ENCODE measurements around the gene PFKM. TPM values are rescaled to one million over a fixed set of nuclear protein-coding genes. Genes with fewer than 3 reads are reported as not detected.

PFKM gene
- 100 to 1,000 TPM in 4 of 7 donors, 10 to 100 TPM in 3; 43.0 to 133 (median 111) TPM for total RNA-seq
- 10 to 100 TPM; 60.8 to 80.9 TPM for polyA plus RNA-seq
- long read RNA-seq, donor 1, transcript PFKM-203 (23 exons, 3,224 nt) = major isoform, 285 of 443 reads
- long read RNA-seq, donor 1, transcript PFKM-206 (22 exons, 3,063 nt) = minor isoform, 5 of 443 reads
- long read RNA-seq, donor 1, partial matches to known transcripts = 61 of 443 reads
- long read RNA-seq, donor 1, other reads (novel, unspliced or antisense) = 88 of 443 reads
- long read RNA-seq, donor 2, transcript PFKM-203 (23 exons, 3,224 nt) = major isoform, 12 of 60 reads
- long read RNA-seq, donor 2, partial matches to known transcripts = 47 of 60 reads
- long read RNA-seq, donor 2, other reads (novel, unspliced or antisense) = 0 of 60 reads
- long read RNA-seq, donor 3, transcript PFKM-206 (22 exons, 3,063 nt) = minor isoform, 5 of 142 reads
- long read RNA-seq, donor 3, transcript PFKM-203 (23 exons, 3,224 nt) = major isoform, 85 of 142 reads
- long read RNA-seq, donor 3, partial matches to known transcripts = 16 of 142 reads
- long read RNA-seq, donor 3, other reads (novel, unspliced or antisense) = 30 of 142 reads

DNA sequence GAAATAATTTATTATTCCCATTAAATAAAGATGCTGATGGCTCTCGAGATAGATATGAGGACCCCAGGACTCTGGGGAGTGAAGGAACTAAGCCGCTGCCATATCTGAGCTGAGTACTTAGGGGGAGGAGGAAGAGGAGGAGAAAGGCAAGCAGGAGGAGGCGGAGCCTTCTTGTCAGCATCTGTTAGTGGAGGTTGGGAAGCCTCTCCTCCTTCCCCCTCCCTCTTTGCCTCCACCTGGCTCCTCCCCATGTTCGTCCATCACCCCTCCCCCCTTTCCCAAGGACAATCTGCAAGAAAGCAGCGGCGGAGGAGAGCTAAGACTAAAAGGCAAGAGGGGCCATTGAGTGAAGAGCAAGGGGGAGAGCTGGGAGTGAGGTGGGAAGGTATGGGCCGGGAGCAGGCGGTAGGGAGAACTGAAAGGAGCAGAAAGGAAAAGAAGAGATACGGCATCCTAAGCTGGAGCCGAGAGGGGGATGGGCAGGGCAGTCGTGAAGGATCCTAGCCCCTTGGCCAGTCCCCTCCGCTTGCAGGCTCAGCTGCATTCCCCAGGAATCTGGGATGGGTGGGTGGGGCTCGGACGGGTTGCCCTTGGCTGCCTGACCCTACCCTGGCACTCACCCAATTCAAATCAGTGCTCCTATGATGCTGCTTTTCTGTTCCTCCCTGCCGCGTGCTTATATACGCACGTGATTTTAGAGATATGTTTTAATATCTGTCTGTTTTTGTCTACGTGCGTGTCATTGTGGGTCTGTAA lies at the start of gene PFKM:
Gene PFKM, plus strand, starts transcription at position 287 of the 756 bp plus-strand sequence. CDS start 3,411 bp downstream, outside the sequence.
- Histone ChIP-seq H3K27ac (peak within 1 kb of the TSS; percentile 0 to 70), H3K4me1 (ENCODE audit: insufficient read depth) (peaks cover 4% of the 10 kb centered on the region), H3K36me3 (no peaks in the 10 kb centered on the region), H3K27me3 (no peaks in the 10 kb centered on the region), H3K4me3 (peak within 1 kb of the TSS; percentile 52), H3K9me3 (no peaks in the 10 kb centered on the region)
- TF ChIP-seq POLR2A (IDR thresholded peaks at IDR 0.05) (peak; percentile 36), EP300 (IDR thresholded peaks at IDR 0.05) (no peak)
- whole genome bisulfite sequencing, 3 donors = 0 to 1% (median 0%) methylated on average over 20 of the region's 20 CpGs
- DNase-seq = peak; percentile 85 to 91 (median 90)
- intact Hi-C loops (cut with DNase I) = no loop called here

DNA sequence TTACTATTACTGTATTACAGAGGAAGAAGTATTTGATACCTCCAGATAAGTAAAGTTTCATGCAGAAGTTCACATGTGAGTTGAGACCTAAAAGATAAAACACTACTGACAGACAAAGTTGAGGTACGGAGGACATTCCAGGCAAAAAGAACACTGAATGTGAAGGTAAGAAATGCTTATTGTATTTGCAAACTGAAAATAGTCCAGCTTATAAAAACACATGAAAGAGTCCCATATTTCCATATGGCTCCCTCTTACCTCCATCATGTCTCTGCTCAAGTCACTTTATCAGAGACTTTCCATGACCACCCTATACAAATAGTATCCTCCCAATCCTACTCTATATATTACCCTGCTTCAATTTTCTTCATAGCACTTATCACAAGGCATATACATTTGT lies 49.1 kb upstream of the PFKM start:
- Histone ChIP-seq H3K9me3 (no peaks in the 10 kb centered on the region), H3K4me3 (no peak overlapping the region), H3K4me1 (ENCODE audit: insufficient read depth) (no peaks in the 10 kb centered on the region), H3K27ac (no peak overlapping the region), H3K36me3 (no peaks in the 10 kb centered on the region), H3K27me3 (no peaks in the 10 kb centered on the region)
- no peak for DNase-seq
- intact Hi-C loops (cut with DNase I) = no loop called here
- 94 to 100% (median 98%) methylated on average over 1 of the region's 1 CpG for WGBS, 3 donors
- no peak for TF ChIP-seq EP300 (IDR thresholded peaks at IDR 0.05)

DNA sequence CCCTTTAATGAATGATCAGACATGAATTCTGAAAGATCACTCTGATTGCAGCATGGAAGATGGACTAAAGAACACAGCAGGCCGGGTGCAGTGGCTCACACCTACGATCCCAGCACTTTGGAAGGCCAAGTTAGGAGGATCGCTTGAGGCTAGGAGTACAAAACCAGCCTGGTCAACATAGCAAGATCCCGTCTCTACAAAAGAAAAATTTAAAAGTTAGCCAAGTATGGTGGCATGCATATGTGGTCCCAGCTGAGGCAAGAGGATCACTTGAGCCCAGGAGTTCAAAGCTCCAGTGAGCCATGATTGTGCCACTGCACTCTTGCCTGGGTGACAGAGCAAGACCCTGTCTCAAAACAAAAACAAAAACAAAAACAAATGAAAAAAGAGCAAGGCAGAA lies 48.4 kb upstream of the PFKM start:
- Histone ChIP-seq H3K27me3 (no peaks in the 10 kb centered on the region), H3K9me3 (no peaks in the 10 kb centered on the region), H3K4me1 (ENCODE audit: insufficient read depth) (no peaks in the 10 kb centered on the region), H3K27ac (no peak overlapping the region), H3K36me3 (no peaks in the 10 kb centered on the region), H3K4me3 (no peak overlapping the region)
- 94 to 99% (median 96%) methylated on average over 4 of the region's 4 CpGs for WGBS, 3 donors
- intact Hi-C loops (cut with DNase I) = no loop called here
- no peak for DNase-seq
- TF ChIP-seq POLR2A (IDR thresholded peaks at IDR 0.05) (no peak), EP300 (IDR thresholded peaks at IDR 0.05) (no peak)
- TF ChIP-seq, protein P1, sequence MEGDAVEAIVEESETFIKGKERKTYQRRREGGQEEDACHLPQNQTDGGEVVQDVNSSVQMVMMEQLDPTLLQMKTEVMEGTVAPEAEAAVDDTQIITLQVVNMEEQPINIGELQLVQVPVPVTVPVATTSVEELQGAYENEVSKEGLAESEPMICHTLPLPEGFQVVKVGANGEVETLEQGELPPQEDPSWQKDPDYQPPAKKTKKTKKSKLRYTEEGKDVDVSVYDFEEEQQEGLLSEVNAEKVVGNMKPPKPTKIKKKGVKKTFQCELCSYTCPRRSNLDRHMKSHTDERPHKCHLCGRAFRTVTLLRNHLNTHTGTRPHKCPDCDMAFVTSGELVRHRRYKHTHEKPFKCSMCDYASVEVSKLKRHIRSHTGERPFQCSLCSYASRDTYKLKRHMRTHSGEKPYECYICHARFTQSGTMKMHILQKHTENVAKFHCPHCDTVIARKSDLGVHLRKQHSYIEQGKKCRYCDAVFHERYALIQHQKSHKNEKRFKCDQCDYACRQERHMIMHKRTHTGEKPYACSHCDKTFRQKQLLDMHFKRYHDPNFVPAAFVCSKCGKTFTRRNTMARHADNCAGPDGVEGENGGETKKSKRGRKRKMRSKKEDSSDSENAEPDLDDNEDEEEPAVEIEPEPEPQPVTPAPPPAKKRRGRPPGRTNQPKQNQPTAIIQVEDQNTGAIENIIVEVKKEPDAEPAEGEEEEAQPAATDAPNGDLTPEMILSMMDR (IDR thresholded peaks at IDR 0.05) = no peak

DNA sequence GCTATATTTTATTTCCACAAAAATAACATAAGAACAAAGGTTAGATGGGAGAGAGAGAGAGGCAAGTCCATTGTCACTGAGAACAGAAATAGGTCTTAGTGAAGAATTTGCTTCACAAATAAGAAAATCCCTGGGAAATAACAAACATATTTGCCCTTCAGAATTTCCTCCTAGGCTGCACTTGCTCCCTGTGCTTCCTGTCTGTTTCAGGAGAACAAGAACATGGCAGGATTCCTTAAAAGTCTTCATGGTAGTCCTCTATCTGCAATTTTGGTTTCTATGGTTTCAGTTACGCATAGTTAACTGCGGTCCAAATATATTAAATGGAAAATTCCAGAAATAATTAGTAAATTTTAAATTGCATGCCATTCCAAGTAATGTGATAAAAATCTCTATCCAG lies 47.4 kb upstream of the PFKM start:
- no peaks in the 10 kb centered on the region for H3K4me1 ChIP-seq (ENCODE audit: insufficient read depth)
- no peak overlapping the region for H3K4me3 ChIP-seq
- no peak overlapping the region for H3K27ac ChIP-seq
- no peaks in the 10 kb centered on the region for H3K36me3 ChIP-seq
- H3K9me3 ChIP-seq = no peaks in the 10 kb centered on the region
- WGBS, 3 donors = 95 to 99% (median 97%) methylated on average over 2 of the region's 2 CpGs
- H3K27me3 ChIP-seq = no peaks in the 10 kb centered on the region
- intact Hi-C loops (cut with DNase I) = no loop called here
- no peak for DNase-seq
- TF ChIP-seq POLR2A (IDR thresholded peaks at IDR 0.05) = no peak
- TF ChIP-seq EP300 (IDR thresholded peaks at IDR 0.05) = no peak
- TF ChIP-seq, protein P1 (IDR thresholded peaks at IDR 0.05) = no peak

DNA sequence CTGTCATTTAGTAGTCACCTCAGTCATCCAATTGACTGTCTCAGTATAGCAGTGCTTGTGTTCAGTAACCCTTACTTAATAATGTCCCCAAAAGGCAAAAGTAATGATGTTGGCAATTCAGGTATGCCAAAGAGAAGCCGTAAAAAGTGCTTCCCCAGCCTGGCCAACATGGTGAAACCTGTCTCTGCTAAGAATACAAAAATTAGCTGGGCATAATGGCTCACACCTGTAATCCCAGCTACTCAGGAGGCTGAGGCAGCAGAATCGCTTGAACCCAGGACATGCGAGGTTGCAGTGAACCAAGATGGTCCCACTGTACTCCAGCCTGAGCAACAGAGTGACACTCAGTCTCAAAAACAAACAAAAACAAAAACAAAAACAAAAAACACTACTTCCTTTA lies 46.9 kb upstream of the PFKM start:
- Histone ChIP-seq H3K9me3 (no peaks in the 10 kb centered on the region), H3K36me3 (no peaks in the 10 kb centered on the region), H3K4me1 (ENCODE audit: insufficient read depth) (no peaks in the 10 kb centered on the region), H3K27ac (no peak overlapping the region), H3K27me3 (no peaks in the 10 kb centered on the region), H3K4me3 (no peak overlapping the region)
- TF ChIP-seq EP300 (IDR thresholded peaks at IDR 0.05) (no peak), POLR2A (IDR thresholded peaks at IDR 0.05) (no peak)
- TF ChIP-seq, protein P1 (IDR thresholded peaks at IDR 0.05) = no peak
- DNase-seq = no peak
- 96 to 100% (median 99%) methylated on average over 3 of the region's 3 CpGs for WGBS, 3 donors
- intact Hi-C loops (cut with DNase I) = no loop called here

All from ovary (tissue), 10 donors.